ENCODE measurements around the gene KDM8. TPM values are rescaled to one million over a fixed set of nuclear protein-coding genes. Genes with fewer than 3 reads are reported as not detected.

The KDM8 gene
- total and polyA plus RNA-seq, 9 of the 15 experiments (the other 6 are each of a cell fraction or from before 2014, with no cell fraction given) = 0.61 to 9.1 (median 5.4) TPM

DNA sequence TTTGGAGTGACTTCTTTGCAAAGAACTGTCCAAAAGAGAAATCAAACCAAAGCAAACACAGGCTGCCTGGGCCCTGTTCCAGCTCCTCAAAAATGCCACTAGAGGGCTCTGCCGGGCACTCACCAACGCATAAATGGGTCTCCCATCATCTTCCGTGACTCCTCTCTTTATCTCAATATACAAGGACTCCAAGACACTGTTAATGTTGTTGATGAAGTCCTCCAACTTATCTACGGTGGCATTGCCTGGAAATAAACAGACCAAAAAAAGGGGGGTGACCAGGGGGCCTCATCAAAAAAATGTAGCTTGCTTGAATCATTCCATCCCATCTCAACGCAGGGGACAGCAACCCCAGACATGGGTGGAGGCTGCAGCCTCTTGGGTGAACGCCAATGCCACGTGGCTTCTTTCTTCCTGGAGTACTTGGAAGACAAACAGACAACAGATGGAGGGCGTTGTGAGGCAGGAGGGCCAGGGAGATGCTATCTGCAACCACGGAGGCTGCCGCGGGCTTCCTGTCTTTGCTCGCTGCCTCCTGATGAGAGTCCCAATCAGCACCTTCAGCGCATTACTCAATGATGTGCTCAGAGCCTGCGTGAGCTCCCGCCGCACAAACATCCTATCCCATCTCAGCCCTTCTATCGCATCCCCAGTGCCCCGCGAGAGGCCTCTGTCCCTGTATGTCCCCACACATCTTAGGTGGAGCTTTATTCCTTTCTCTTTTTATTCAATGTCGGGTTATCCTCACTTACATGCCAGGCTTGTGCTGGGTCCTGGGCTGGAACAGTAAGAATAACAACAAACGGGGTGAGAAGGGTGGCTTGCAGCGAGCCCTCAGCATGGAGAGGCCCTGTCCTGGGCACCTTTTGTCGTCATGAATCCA lies 32.0 kb downstream of the KDM8 start (continued):
- TF ChIP-seq, protein P1, sequence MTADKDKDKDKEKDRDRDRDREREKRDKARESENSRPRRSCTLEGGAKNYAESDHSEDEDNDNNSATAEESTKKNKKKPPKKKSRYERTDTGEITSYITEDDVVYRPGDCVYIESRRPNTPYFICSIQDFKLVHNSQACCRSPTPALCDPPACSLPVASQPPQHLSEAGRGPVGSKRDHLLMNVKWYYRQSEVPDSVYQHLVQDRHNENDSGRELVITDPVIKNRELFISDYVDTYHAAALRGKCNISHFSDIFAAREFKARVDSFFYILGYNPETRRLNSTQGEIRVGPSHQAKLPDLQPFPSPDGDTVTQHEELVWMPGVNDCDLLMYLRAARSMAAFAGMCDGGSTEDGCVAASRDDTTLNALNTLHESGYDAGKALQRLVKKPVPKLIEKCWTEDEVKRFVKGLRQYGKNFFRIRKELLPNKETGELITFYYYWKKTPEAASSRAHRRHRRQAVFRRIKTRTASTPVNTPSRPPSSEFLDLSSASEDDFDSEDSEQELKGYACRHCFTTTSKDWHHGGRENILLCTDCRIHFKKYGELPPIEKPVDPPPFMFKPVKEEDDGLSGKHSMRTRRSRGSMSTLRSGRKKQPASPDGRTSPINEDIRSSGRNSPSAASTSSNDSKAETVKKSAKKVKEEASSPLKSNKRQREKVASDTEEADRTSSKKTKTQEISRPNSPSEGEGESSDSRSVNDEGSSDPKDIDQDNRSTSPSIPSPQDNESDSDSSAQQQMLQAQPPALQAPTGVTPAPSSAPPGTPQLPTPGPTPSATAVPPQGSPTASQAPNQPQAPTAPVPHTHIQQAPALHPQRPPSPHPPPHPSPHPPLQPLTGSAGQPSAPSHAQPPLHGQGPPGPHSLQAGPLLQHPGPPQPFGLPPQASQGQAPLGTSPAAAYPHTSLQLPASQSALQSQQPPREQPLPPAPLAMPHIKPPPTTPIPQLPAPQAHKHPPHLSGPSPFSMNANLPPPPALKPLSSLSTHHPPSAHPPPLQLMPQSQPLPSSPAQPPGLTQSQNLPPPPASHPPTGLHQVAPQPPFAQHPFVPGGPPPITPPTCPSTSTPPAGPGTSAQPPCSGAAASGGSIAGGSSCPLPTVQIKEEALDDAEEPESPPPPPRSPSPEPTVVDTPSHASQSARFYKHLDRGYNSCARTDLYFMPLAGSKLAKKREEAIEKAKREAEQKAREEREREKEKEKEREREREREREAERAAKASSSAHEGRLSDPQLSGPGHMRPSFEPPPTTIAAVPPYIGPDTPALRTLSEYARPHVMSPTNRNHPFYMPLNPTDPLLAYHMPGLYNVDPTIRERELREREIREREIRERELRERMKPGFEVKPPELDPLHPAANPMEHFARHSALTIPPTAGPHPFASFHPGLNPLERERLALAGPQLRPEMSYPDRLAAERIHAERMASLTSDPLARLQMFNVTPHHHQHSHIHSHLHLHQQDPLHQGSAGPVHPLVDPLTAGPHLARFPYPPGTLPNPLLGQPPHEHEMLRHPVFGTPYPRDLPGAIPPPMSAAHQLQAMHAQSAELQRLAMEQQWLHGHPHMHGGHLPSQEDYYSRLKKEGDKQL (CRISPR knock-in tag; IDR thresholded peaks at IDR 0.05; ENCODE audit: borderline replicate concordance) = no peak
- TF ChIP-seq GTF2A2 (tag; IDR thresholded peaks at IDR 0.05) (no peak), MEF2D (tag; conservative IDR thresholded peaks at IDR 0.05; ENCODE audit: low read depth) (peak; percentile 57; the same call in 1 of the 2 replicates), ZNF507 (tag; conservative IDR thresholded peaks at IDR 0.05) (no peak), ETV6 (IDR thresholded peaks at IDR 0.05; ENCODE audit: borderline replicate concordance in 1 of 2, low read depth in 2 of 2, low read length in 1 of 2) (no peak), ETV6 (CRISPR knock-in tag; IDR thresholded peaks at IDR 0.05; ENCODE audit: borderline replicate concordance) (no peak), KLF16 (IDR thresholded peaks at IDR 0.05) (no peak; the same call in 1 of the 2 replicates), ETV1 (tag; conservative IDR thresholded peaks at IDR 0.05; ENCODE audit: low read depth) (peak; percentile 77), GTF2F1 (IDR thresholded peaks at IDR 0.05; ENCODE audit: low read depth, low read length) (no peak), SMAD3 (CRISPR knock-in tag; conservative IDR thresholded peaks at IDR 0.05) (no peak), ZFP30 (CRISPR knock-in tag; IDR thresholded peaks at IDR 0.05; ENCODE audit: borderline replicate concordance) (no peak), MYC (IDR thresholded peaks at IDR 0.05; ENCODE audit: low read depth, low read length) (peak; percentile 97), MYC (CRISPR knock-in tag; IDR thresholded peaks at IDR 0.05; ENCODE audit: borderline replicate concordance, low read depth) (0 out of 2 replicates have a peak, but pooled peaks have one; percentile 63)
- TF ChIP-seq, protein P2, sequence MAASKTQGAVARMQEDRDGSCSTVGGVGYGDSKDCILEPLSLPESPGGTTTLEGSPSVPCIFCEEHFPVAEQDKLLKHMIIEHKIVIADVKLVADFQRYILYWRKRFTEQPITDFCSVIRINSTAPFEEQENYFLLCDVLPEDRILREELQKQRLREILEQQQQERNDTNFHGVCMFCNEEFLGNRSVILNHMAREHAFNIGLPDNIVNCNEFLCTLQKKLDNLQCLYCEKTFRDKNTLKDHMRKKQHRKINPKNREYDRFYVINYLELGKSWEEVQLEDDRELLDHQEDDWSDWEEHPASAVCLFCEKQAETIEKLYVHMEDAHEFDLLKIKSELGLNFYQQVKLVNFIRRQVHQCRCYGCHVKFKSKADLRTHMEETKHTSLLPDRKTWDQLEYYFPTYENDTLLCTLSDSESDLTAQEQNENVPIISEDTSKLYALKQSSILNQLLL (CRISPR knock-in tag; IDR thresholded peaks at IDR 0.05; ENCODE audit: borderline replicate concordance) = no peak
- TF ChIP-seq, protein P3, sequence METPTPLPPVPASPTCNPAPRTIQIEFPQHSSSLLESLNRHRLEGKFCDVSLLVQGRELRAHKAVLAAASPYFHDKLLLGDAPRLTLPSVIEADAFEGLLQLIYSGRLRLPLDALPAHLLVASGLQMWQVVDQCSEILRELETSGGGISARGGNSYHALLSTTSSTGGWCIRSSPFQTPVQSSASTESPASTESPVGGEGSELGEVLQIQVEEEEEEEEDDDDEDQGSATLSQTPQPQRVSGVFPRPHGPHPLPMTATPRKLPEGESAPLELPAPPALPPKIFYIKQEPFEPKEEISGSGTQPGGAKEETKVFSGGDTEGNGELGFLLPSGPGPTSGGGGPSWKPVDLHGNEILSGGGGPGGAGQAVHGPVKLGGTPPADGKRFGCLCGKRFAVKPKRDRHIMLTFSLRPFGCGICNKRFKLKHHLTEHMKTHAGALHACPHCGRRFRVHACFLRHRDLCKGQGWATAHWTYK (CRISPR knock-in tag; IDR thresholded peaks at IDR 0.05) = no peak
- TF ChIP-seq, protein P4, sequence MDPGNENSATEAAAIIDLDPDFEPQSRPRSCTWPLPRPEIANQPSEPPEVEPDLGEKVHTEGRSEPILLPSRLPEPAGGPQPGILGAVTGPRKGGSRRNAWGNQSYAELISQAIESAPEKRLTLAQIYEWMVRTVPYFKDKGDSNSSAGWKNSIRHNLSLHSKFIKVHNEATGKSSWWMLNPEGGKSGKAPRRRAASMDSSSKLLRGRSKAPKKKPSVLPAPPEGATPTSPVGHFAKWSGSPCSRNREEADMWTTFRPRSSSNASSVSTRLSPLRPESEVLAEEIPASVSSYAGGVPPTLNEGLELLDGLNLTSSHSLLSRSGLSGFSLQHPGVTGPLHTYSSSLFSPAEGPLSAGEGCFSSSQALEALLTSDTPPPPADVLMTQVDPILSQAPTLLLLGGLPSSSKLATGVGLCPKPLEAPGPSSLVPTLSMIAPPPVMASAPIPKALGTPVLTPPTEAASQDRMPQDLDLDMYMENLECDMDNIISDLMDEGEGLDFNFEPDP (CRISPR knock-in tag; IDR thresholded peaks at IDR 0.05) = no peak

Data from K562 (cell line).